Measurements from ENCODE around the gene PDGFC.

- TF ChIP-seq POLR2AphosphoS5 (IDR thresholded peaks at IDR 0.05) = no peak
- no peak for TF ChIP-seq TAF1 (IDR thresholded peaks at IDR 0.05; ENCODE audit: low read depth)
- no peak for TF ChIP-seq CTCF (IDR thresholded peaks at IDR 0.05; ENCODE audit: poor library complexity, severe bottlenecking)
- TF ChIP-seq EP300 (conservative IDR thresholded peaks at IDR 0.05; ENCODE audit: poor library complexity, severe bottlenecking) = no peak
- no peak for TF ChIP-seq REST (IDR thresholded peaks at IDR 0.05; ENCODE audit: borderline replicate concordance)
- TF ChIP-seq MXI1 (conservative IDR thresholded peaks at IDR 0.05; ENCODE audit: poor library complexity, severe bottlenecking) = no peak
- TF ChIP-seq SMC3 (conservative IDR thresholded peaks at IDR 0.05; ENCODE audit: poor library complexity) = no peak
- TF ChIP-seq RAD21 (conservative IDR thresholded peaks at IDR 0.05) = no peak
These were observed 37.9 kb downstream of the PDGFC start for GRCh38 chr4:156933633-156934258.
